Hepatocyte (in vitro differentiated cells): Measurements from ENCODE around the gene ERGIC1. TPM values are rescaled to one million over a fixed set of nuclear protein-coding genes. Genes with fewer than 3 reads are reported as not detected.

Source experiments
- DNase-seq: peaks from one replicate; pipeline ENCODE4 v3.0.0-alpha.2; 2016; ENCODE audit warnings: low spot score
- H2AFZ ChIP-seq: fragments of 200-600 bp; sonication (generic); 2 replicates; pipeline ENCODE4 v1.6.0; 2016; ENCODE audit warnings: antibody characterized with exemption, mild to moderate bottlenecking
- H3K27ac ChIP-seq: fragments of 200-600 bp; sonication (generic); 2 replicates; pipeline ENCODE4 v1.5.1; 2016; ENCODE audit warnings: mild to moderate bottlenecking
- H3K27me3 ChIP-seq: fragments of 200-600 bp; sonication (generic); 2 replicates; pipeline ENCODE4 v1.6.1; 2016
- H3K36me3 ChIP-seq: fragments of 200-600 bp; sonication (generic); replicated peaks from 2 replicates; pipeline ENCODE4 v1.5.1; 2016; ENCODE audit warnings: low read depth; ENCODE audit not compliant: insufficient read depth
- H3K4me1 ChIP-seq: fragments of 200-600 bp; sonication (generic); 2 replicates; pipeline ENCODE4 v1.5.1; 2016; ENCODE audit warnings: mild to moderate bottlenecking, moderate library complexity; ENCODE audit not compliant: insufficient read depth
- H3K4me2 ChIP-seq: fragments of 200-600 bp; sonication (generic); 2 replicates; pipeline ENCODE4 v1.6.0; 2016
- H3K4me3 ChIP-seq: fragments of 200-600 bp; sonication (generic); 2 replicates; pipeline ENCODE4 v1.5.1; 2016; ENCODE audit warnings: mild to moderate bottlenecking
- H3K79me2 ChIP-seq: fragments of 200-600 bp; sonication (generic); 2 replicates; pipeline ENCODE4 v1.6.0; 2017; ENCODE audit warnings: mild to moderate bottlenecking
- H3K9me2 ChIP-seq: fragments of 200-600 bp; sonication (generic); replicated peaks from 2 replicates; pipeline ENCODE4 v1.6.0; 2017; ENCODE audit warnings: mild to moderate bottlenecking; ENCODE audit not compliant: insufficient read depth
- H3K9me3 ChIP-seq: fragments of 200-600 bp; sonication (generic); 2 replicates; pipeline ENCODE4 v1.5.1; 2016; ENCODE audit warnings: low read depth, mild to moderate bottlenecking
- H4K20me1 ChIP-seq: fragments of 200-600 bp; sonication (generic); 2 replicates; pipeline ENCODE4 v1.6.0; 2016; ENCODE audit warnings: mild to moderate bottlenecking; ENCODE audit not compliant: insufficient read depth, poor library complexity, severe bottlenecking
- EZH2 ChIP-seq: fragments of 200-600 bp; sonication (generic); IDR thresholded peaks from 2 replicates; pipeline ENCODE4 v1.6.1; 2016; ENCODE audit warnings: antibody characterized with exemption, mild to moderate bottlenecking, borderline replicate concordance
- EZH2phosphoT487 ChIP-seq: fragments of 200-600 bp; sonication (generic); IDR thresholded peaks from one replicate; pipeline ENCODE4 v1.6.1; 2018; ENCODE audit warnings: antibody characterized with exemption, mild to moderate bottlenecking, low read depth, moderate library complexity; ENCODE audit not compliant: unreplicated experiment, severe bottlenecking
- WGBS: methylation state at CpG from one replicate; pipeline ENCODE4 v1.1.6; 2016; ENCODE audit warnings: low lambda C conversion rate; ENCODE audit errors: missing lambda C conversion rate; 5-methylcytosine and 5-hydroxymethylcytosine counted together
- polyA plus RNA-seq: library from polyadenylated mRNA; unstranded; fragments of >200 nt; fragmentation: Nextera tagmentation; extraction: Ambion mirVana; gene quantifications from 2 replicates; pipeline ENCODE4 v1.2.1, GENCODE V29; 2016
- total RNA-seq: library from RNA; depleted of rRNA; stranded (reverse); fragments of >200 nt; gene quantifications from 2 replicates; pipeline ENCODE4 v1.2.3, GENCODE V29; 2014
- TF ChIP-seq, protein P1 (sequence below): fragments of 200-600 bp; sonication (generic); IDR thresholded peaks from 2 replicates; pipeline ENCODE4 v1.5.1; 2016; ENCODE audit warnings: antibody characterized with exemption, mild to moderate bottlenecking; ENCODE audit not compliant: poor library complexity

ERGIC1 gene
- total and polyA plus RNA-seq, 2 experiments from 2014 or later = 39.1 to 107 TPM

- no peak overlapping the region for H3K4me3 ChIP-seq
- H3K36me3 ChIP-seq = no peaks in the 10 kb centered on the region
- no peaks in the 10 kb centered on the region for H3K27me3 ChIP-seq
- peak; percentile 64 for DNase-seq
- WGBS = 51% methylated on average over 8 of the region's 8 CpGs
- H3K4me1 ChIP-seq = peaks cover 5% of the 10 kb centered on the region
- no peak overlapping the region for H2AFZ ChIP-seq
- TF ChIP-seq EZH2 = no peak
- no peak overlapping the region for H3K4me2 ChIP-seq
- peaks cover 35% of the 10 kb centered on the region for H3K79me2 ChIP-seq
- no peaks in the 10 kb centered on the region for H3K9me2 ChIP-seq
- peak overlapping the region; percentile 85 for H3K27ac ChIP-seq
- no peaks in the 10 kb centered on the region for H4K20me1 ChIP-seq
- H3K9me3 ChIP-seq = no peaks in the 10 kb centered on the region
Observed at GRCh38 chr5:172887692-172888091, 53.6 kb downstream of the ERGIC1 start.

- TF ChIP-seq, protein P1, sequence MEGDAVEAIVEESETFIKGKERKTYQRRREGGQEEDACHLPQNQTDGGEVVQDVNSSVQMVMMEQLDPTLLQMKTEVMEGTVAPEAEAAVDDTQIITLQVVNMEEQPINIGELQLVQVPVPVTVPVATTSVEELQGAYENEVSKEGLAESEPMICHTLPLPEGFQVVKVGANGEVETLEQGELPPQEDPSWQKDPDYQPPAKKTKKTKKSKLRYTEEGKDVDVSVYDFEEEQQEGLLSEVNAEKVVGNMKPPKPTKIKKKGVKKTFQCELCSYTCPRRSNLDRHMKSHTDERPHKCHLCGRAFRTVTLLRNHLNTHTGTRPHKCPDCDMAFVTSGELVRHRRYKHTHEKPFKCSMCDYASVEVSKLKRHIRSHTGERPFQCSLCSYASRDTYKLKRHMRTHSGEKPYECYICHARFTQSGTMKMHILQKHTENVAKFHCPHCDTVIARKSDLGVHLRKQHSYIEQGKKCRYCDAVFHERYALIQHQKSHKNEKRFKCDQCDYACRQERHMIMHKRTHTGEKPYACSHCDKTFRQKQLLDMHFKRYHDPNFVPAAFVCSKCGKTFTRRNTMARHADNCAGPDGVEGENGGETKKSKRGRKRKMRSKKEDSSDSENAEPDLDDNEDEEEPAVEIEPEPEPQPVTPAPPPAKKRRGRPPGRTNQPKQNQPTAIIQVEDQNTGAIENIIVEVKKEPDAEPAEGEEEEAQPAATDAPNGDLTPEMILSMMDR = no peak
- TF ChIP-seq EZH2 (no peak), EZH2phosphoT487 (no peak)
- H4K20me1 ChIP-seq = no peaks in the 10 kb centered on the region
- H3K4me1 ChIP-seq = peaks cover 5% of the 10 kb centered on the region
- DNase-seq = no peak
- H3K9me3 ChIP-seq = no peaks in the 10 kb centered on the region
- H3K36me3 ChIP-seq = no peaks in the 10 kb centered on the region
- H3K4me2 ChIP-seq = no peak overlapping the region
- H3K79me2 ChIP-seq = peaks cover 6% of the 10 kb centered on the region
- H3K9me2 ChIP-seq = no peaks in the 10 kb centered on the region
- no peak overlapping the region for H3K27ac ChIP-seq
- no peak overlapping the region for H2AFZ ChIP-seq
- H3K4me3 ChIP-seq = no peak overlapping the region
- no peaks in the 10 kb centered on the region for H3K27me3 ChIP-seq
- WGBS = 93% methylated on average over 6 of the region's 6 CpGs
Observed at GRCh38 chr5:172890659-172891058, 56.6 kb downstream of the ERGIC1 start.

DNA sequence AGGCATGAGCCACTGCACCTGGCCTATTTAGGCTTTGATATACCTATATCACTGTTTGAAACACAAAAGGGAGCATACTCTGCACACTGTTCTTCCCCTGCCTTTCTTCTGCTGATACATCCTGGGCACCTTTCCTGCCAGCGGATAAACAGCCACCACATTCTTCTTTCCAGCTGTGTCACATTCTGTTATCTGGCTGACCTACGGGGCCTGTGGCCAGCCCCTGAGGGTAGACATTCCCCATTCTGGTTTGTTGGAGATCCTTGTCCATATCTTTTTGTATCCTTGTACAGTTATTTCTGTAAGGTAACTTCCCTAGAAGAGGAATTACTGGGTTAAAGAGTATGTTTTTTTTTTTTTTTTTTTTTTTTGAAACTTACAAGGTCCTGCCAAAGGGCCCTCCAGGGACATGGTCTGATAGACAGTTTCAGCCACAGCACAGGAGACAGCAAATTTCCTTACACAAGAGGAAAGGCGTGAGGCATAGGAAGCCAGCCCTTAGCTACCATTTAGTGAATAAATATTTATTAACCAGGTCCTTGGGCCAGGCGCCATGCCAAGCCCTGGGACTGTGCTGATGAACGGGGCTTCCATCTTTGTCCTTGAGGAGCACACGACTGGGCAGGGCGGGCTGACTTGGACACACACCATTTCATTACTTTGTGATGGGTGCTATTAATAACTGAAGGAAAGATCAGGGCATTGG is 57.8 kb downstream of the ERGIC1 start:
- no peak overlapping the region for H3K4me2 ChIP-seq
- H3K27me3 ChIP-seq = no peaks in the 10 kb centered on the region
- no peaks in the 10 kb centered on the region for H3K9me2 ChIP-seq
- no peaks in the 10 kb centered on the region for H3K9me3 ChIP-seq
- no peak overlapping the region for H3K4me3 ChIP-seq
- H3K4me1 ChIP-seq = peaks cover 5% of the 10 kb centered on the region
- H2AFZ ChIP-seq = no peak overlapping the region
- DNase-seq = no peak
- H4K20me1 ChIP-seq = no peaks in the 10 kb centered on the region
- no peaks in the 10 kb centered on the region for H3K79me2 ChIP-seq
- TF ChIP-seq EZH2 (no peak), EZH2phosphoT487 (no peak)
- TF ChIP-seq, protein P1 = no peak
- no peaks in the 10 kb centered on the region for H3K36me3 ChIP-seq
- WGBS = 77% methylated on average over 7 of the region's 7 CpGs
- H3K27ac ChIP-seq = no peak overlapping the region

DNA sequence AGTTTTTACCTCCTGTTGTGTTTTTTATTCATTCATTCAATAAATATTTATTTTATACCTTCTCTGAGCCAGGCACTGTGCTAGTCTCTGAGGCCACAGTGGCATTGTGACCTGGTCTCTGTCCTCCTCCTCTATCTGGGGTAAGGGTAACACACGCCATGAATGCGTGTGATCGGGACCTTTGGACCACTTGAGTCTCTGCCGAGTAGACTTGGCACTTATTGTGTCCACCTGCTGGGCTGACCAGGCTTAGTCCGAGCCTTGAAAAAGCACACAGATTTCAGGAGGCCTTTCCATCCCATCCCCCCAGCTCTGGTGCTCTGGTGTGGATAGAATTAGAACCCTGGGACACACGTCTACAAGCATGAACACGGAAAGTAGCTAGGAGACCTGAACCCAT is 58.7 kb downstream of the ERGIC1 start:
- Histone ChIP-seq H3K79me2 (no peaks in the 10 kb centered on the region), H3K27ac (no peak overlapping the region), H3K4me3 (no peak overlapping the region), H3K4me1 (no peaks in the 10 kb centered on the region), H4K20me1 (no peaks in the 10 kb centered on the region), H3K9me3 (no peaks in the 10 kb centered on the region), H3K9me2 (no peaks in the 10 kb centered on the region), H3K27me3 (no peaks in the 10 kb centered on the region), H3K36me3 (no peaks in the 10 kb centered on the region), H2AFZ (no peak overlapping the region), H3K4me2 (no peak overlapping the region)
- DNase-seq = no peak
- TF ChIP-seq EZH2 (no peak), EZH2phosphoT487 (no peak)
- TF ChIP-seq, protein P1 = no peak
- 91% methylated on average over 7 of the region's 7 CpGs for WGBS
